ENCODE data around the gene CCDC146.
"Not testable (repeated sequence)": the region's sequence is repeated elsewhere in the genome, so short reads cannot be mapped to it uniquely, and the experiment has no call there.

The CCDC146 gene

GRCh38 chr7:77152232-77152631, 29.8 kb downstream of the CCDC146 start:
- DNase-seq (ENCODE audit: low read depth, low spot score) = not testable (repeated sequence)

- not testable (repeated sequence) for DNase-seq (ENCODE audit: low read depth, low spot score)
Measured at GRCh38 chr7:77154917-77155464, 32.6 kb downstream of the CCDC146 start.

GRCh38 chr7:77155601-77156377, 33.4 kb downstream of the CCDC146 start:
- DNase-seq (ENCODE audit: low read depth, low spot score) = not testable (repeated sequence)

- DNase-seq (ENCODE audit: low read depth, low spot score) = not testable (repeated sequence)
Measured at GRCh38 chr7:77157034-77157433, 34.6 kb downstream of the CCDC146 start.

- DNase-seq (ENCODE audit: low read depth, low spot score) = no peak
Measured at GRCh38 chr7:77157446-77157845, 35.0 kb downstream of the CCDC146 start.

- DNase-seq (ENCODE audit: low read depth, low spot score) = not testable (repeated sequence)
Measured at GRCh38 chr7:77171073-77171472, 48.7 kb downstream of the CCDC146 start.

GRCh38 chr7:77172437-77173172, 50.2 kb downstream of the CCDC146 start:
- not testable (repeated sequence) for DNase-seq (ENCODE audit: low read depth, low spot score)

- not testable (repeated sequence) for DNase-seq (ENCODE audit: low read depth, low spot score)
Measured at GRCh38 chr7:77174418-77174817, 52.0 kb downstream of the CCDC146 start.

- DNase-seq (ENCODE audit: low read depth, low spot score) = not testable (repeated sequence)
Measured at GRCh38 chr7:77175274-77175800, 52.9 kb downstream of the CCDC146 start.

GRCh38 chr7:77177321-77177904, 55.0 kb downstream of the CCDC146 start:
- DNase-seq (ENCODE audit: low read depth, low spot score) = not testable (repeated sequence)

- not testable (repeated sequence) for DNase-seq (ENCODE audit: low read depth, low spot score)
Measured at GRCh38 chr7:77178024-77178423, 55.6 kb downstream of the CCDC146 start.

- DNase-seq (ENCODE audit: low read depth, low spot score) = no peak
Measured at GRCh38 chr7:77181015-77181595, 58.7 kb downstream of the CCDC146 start.

GRCh38 chr7:77181734-77182133, 59.3 kb downstream of the CCDC146 start:
- no peak for DNase-seq (ENCODE audit: low read depth, low spot score)

GRCh38 chr7:77182261-77182660, 59.8 kb downstream of the CCDC146 start:
- no peak for DNase-seq (ENCODE audit: low read depth, low spot score)

- DNase-seq (ENCODE audit: low read depth, low spot score) = no peak
Measured at GRCh38 chr7:77184463-77184862, 62.0 kb downstream of the CCDC146 start.

GRCh38 chr7:77184990-77185389, 62.6 kb downstream of the CCDC146 start:
- DNase-seq (ENCODE audit: low read depth, low spot score) = no peak

GRCh38 chr7:77185866-77186265, 63.5 kb downstream of the CCDC146 start:
- DNase-seq (ENCODE audit: low read depth, low spot score) = no peak

- no peak for DNase-seq (ENCODE audit: low read depth, low spot score)
Measured at GRCh38 chr7:77188731-77189437, 66.5 kb downstream of the CCDC146 start.

- DNase-seq (ENCODE audit: low read depth, low spot score) = no peak
Measured at GRCh38 chr7:77197141-77197540, 74.7 kb downstream of the CCDC146 start.

- no peak for DNase-seq (ENCODE audit: low read depth, low spot score)
Measured at GRCh38 chr7:77199013-77199966, 76.9 kb downstream of the CCDC146 start, which contains the start of gene FGL2. FGL2 (minus strand) TSS chr7:77199819; CDS start chr7:77199793, 26 bp downstream.
